Measurements from ENCODE around the gene NAPSA.

The NAPSA gene

DNA sequence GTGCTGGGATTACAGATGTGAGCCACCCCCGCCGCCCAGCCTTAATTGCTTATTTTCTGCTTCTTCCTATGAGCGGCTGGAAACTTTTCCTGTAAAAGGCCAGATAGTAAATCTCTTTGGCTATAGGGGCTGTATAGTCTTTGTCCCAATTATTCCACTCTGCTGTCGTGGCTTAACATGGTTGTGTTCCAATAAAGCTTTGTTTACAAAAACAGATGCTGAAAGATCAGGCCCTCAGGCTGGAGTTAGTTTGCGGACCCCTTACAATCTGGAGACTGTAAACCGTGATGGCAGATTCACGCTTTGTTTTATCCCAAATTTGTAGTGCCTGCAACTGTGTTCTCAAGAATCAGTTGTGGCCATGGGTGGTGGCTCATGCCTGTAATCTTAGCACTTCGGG, 47.0 kb downstream of the NAPSA start:
- Histone ChIP-seq H3K4me2 (ENCODE audit: low read length) (no peak overlapping the region), H3K9ac (ENCODE audit: low read depth, low read length) (no peak overlapping the region), H3K4me3 (ENCODE audit: low read length) (no peak overlapping the region), H3K4me1 (ENCODE audit: control insufficient read depth, insufficient read depth, low read length) (no peaks in the 10 kb centered on the region), H3K9me3 (replicated peaks; ENCODE audit: low read length) (no peaks in the 10 kb centered on the region), H3K27me3 (ENCODE audit: control insufficient read depth, insufficient read depth, low read length) (peaks cover 8% of the 10 kb centered on the region), H3K36me3 (ENCODE audit: insufficient read depth, low read length) (no peaks in the 10 kb centered on the region)

DNA sequence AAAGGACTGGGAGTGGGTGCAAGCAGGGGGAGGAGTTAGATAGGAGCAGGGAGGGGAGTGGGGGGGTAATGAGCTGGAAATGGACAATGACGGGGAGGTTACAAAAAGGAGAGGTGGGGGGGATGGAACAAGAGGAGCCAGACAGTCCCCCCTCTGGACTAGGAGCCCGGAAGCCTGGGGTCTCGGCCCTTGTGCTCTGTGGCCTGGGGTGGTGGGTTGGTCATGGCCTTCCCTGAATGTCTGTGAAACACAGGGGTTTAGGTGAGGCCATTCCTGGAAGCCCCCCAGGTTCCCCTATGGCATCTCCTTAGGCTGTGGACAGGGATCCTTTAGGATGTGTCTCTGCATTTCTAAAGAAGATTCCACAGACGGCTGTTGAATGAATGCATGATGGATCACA, 48.3 kb downstream of the NAPSA start:
- Histone ChIP-seq H3K27me3 (ENCODE audit: control insufficient read depth, insufficient read depth, low read length) (peaks cover 18% of the 10 kb centered on the region), H3K4me1 (ENCODE audit: control insufficient read depth, insufficient read depth, low read length) (no peaks in the 10 kb centered on the region), H3K4me3 (ENCODE audit: low read length) (no peak overlapping the region), H3K9ac (ENCODE audit: low read depth, low read length) (no peak overlapping the region), H3K9me3 (replicated peaks; ENCODE audit: low read length) (no peaks in the 10 kb centered on the region), H3K4me2 (ENCODE audit: low read length) (no peak overlapping the region), H3K36me3 (ENCODE audit: insufficient read depth, low read length) (no peaks in the 10 kb centered on the region)

DNA sequence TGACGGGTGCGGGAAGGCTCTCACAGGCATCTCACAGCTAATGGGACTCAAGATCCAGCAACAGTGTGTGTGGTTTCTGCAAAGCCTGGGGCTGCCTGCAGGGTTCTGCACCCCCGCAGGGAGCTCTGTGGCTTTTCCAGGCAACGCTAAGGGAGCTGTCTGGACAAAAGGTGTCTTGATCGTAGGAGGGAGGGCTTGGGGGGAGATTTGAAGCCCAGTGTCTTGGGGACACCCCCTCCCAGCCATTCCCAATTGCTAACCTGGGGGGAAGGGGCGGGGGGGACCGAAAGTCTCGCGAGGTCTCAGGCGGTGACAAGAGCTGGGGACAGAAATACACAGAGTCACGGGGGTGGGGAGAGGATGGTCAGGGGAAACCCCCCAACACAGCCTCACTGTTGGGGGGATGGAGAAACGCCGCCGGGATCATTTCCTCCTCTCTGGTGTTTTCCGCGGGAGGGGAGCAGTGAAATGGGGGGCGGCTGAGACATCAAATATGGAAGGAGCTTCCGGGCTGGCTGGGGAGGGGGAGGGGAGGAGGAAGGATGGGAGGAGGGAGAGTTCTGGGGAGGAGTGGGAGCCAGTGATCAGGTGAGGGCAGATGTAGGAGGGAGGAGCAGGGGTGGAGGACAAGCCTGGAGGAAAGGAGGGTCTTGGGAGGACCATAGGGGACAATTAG, 49.5 kb downstream of the NAPSA start:
- H3K4me2 ChIP-seq (ENCODE audit: low read length), result no peak overlapping the region
- no peak overlapping the region for H3K9ac ChIP-seq (ENCODE audit: low read depth, low read length)
- H3K36me3 ChIP-seq (ENCODE audit: insufficient read depth, low read length), result no peaks in the 10 kb centered on the region
- H3K4me3 ChIP-seq (ENCODE audit: low read length), result no peak overlapping the region
- no peaks in the 10 kb centered on the region for H3K9me3 ChIP-seq (replicated peaks; ENCODE audit: low read length)
- peaks cover 18% of the 10 kb centered on the region for H3K27me3 ChIP-seq (ENCODE audit: control insufficient read depth, insufficient read depth, low read length)
- H3K4me1 ChIP-seq (ENCODE audit: control insufficient read depth, insufficient read depth, low read length), result no peaks in the 10 kb centered on the region

GRCh38 chr19:50314724-50315708, 50.4 kb downstream of the NAPSA start:
- Histone ChIP-seq H3K4me3 (ENCODE audit: low read length) (no peak overlapping the region), H3K9me3 (replicated peaks; ENCODE audit: low read length) (no peaks in the 10 kb centered on the region), H3K36me3 (ENCODE audit: insufficient read depth, low read length) (no peaks in the 10 kb centered on the region), H3K4me2 (ENCODE audit: low read length) (no peak overlapping the region), H3K27me3 (ENCODE audit: control insufficient read depth, insufficient read depth, low read length) (peaks cover 23% of the 10 kb centered on the region), H3K9ac (ENCODE audit: low read depth, low read length) (no peak overlapping the region), H3K4me1 (ENCODE audit: control insufficient read depth, insufficient read depth, low read length) (no peaks in the 10 kb centered on the region)

DNA sequence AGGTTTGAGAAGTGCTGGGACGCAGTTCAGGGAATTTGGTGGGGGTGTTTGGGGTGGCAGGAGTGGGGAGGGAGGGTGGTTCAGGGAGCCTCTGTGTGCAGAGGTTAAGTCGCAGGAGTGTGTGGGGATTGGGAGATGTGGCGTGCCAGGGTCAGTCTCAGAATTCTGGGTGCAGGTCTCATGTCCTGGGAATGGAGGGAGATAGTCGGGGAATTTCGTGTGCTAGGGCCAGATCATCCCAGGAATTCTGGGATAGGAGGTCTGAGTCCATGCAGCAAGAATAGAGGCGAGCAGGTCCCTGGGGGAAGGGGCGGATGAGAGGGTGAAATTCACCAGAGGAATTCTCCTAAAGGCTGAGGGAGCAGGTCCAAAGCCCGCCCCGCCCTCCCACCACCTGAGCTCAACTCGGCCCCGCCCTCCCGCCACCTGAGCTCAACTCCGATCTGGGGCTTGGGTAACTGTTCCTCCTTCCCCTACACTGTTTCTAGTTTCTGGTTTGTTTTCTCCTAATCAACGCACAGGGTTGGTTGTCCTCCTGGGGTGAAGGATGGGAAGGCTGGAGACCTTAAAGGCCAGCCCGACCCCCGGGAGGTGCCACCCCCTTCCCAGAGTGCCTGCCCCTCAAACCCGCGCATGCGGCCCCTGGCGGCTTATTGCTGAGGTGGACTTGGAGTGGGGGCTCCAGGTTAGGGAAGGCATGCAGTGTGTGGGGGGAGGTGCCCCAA, 51.5 kb downstream of the NAPSA start:
- Histone ChIP-seq H3K9ac (ENCODE audit: low read depth, low read length) (no peak overlapping the region), H3K27me3 (ENCODE audit: control insufficient read depth, insufficient read depth, low read length) (peaks cover 23% of the 10 kb centered on the region), H3K4me3 (ENCODE audit: low read length) (no peak overlapping the region), H3K4me2 (ENCODE audit: low read length) (no peak overlapping the region), H3K36me3 (ENCODE audit: insufficient read depth, low read length) (no peaks in the 10 kb centered on the region), H3K4me1 (ENCODE audit: control insufficient read depth, insufficient read depth, low read length) (no peaks in the 10 kb centered on the region), H3K9me3 (replicated peaks; ENCODE audit: low read length) (no peaks in the 10 kb centered on the region)

GRCh38 chr19:50312967-50313811, 52.2 kb downstream of the NAPSA start:
- no peaks in the 10 kb centered on the region for H3K36me3 ChIP-seq (ENCODE audit: insufficient read depth, low read length)
- no peaks in the 10 kb centered on the region for H3K9me3 ChIP-seq (replicated peaks; ENCODE audit: low read length)
- H3K27me3 ChIP-seq (ENCODE audit: control insufficient read depth, insufficient read depth, low read length), result peaks cover 23% of the 10 kb centered on the region
- no peak overlapping the region for H3K9ac ChIP-seq (ENCODE audit: low read depth, low read length)
- no peak overlapping the region for H3K4me3 ChIP-seq (ENCODE audit: low read length)
- no peak overlapping the region for H3K4me2 ChIP-seq (ENCODE audit: low read length)
- no peaks in the 10 kb centered on the region for H3K4me1 ChIP-seq (ENCODE audit: control insufficient read depth, insufficient read depth, low read length)

- H3K4me1 ChIP-seq (ENCODE audit: control insufficient read depth, insufficient read depth, low read length), result no peaks in the 10 kb centered on the region
- H3K4me2 ChIP-seq (ENCODE audit: low read length), result no peak overlapping the region
- H3K4me3 ChIP-seq (ENCODE audit: low read length), result no peak overlapping the region
- H3K9me3 ChIP-seq (replicated peaks; ENCODE audit: low read length), result no peaks in the 10 kb centered on the region
- H3K27me3 ChIP-seq (ENCODE audit: control insufficient read depth, insufficient read depth, low read length), result peaks cover 23% of the 10 kb centered on the region
- no peak overlapping the region for H3K9ac ChIP-seq (ENCODE audit: low read depth, low read length)
- H3K36me3 ChIP-seq (ENCODE audit: insufficient read depth, low read length), result no peaks in the 10 kb centered on the region
Observed at GRCh38 chr19:50311723-50312635, 53.5 kb downstream of the NAPSA start.

GRCh38 chr19:50310759-50311465, 54.5 kb downstream of the NAPSA start:
- Histone ChIP-seq H3K36me3 (ENCODE audit: insufficient read depth, low read length) (no peaks in the 10 kb centered on the region), H3K27me3 (ENCODE audit: control insufficient read depth, insufficient read depth, low read length) (peaks cover 23% of the 10 kb centered on the region)

DNA sequence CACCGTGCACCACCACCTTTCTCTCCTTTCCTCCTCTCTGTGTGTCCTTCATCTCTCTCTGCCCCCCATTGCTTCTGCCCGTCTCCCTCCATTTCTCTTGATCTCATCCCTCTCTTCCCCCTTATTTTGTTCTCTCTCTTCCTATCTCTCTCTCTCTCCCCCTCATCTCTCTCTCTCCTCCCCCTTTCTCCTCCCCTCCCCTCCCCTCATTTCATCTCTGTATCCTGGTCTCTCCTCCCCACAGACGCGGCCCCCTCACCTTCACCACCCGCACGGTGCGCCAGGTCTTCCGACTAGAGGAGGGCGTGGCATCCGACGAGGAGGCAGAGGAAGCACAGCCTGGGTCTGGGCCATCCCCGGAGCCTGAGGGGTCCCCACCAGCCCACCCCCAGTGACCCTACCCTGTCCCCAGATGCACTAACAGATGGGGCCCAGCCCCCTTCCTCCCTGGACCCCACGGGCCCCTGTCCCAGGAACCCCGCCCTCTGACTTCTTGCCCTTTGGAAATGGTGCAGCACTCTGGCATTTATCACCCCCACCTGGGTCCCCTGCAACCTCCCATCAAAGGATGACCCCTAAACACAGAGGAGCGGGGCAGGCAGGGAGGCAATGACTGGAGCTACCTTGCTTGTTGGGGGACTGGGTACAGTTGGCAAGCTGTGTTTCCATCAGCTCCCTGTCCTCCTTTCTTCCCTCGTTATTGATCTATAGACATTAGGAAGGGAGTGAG, 55.9 kb downstream of the NAPSA start:
- no peak overlapping the region for H3K4me3 ChIP-seq (ENCODE audit: low read length)
- no peaks in the 10 kb centered on the region for H3K9me3 ChIP-seq (replicated peaks; ENCODE audit: low read length)
- no peaks in the 10 kb centered on the region for H3K36me3 ChIP-seq (ENCODE audit: insufficient read depth, low read length)
- H3K27me3 ChIP-seq (ENCODE audit: control insufficient read depth, insufficient read depth, low read length), result peaks cover 23% of the 10 kb centered on the region
- H3K4me1 ChIP-seq (ENCODE audit: control insufficient read depth, insufficient read depth, low read length), result no peaks in the 10 kb centered on the region
- H3K4me2 ChIP-seq (ENCODE audit: low read length), result no peak overlapping the region
- H3K9ac ChIP-seq (ENCODE audit: low read depth, low read length), result no peak overlapping the region

More at GRCh38 chr19:50310759-50311465, 54.5 kb downstream of the NAPSA start:
- Histone ChIP-seq H3K4me1 (ENCODE audit: control insufficient read depth, insufficient read depth, low read length) (no peaks in the 10 kb centered on the region), H3K9ac (ENCODE audit: low read depth, low read length) (no peak overlapping the region), H3K9me3 (replicated peaks; ENCODE audit: low read length) (no peaks in the 10 kb centered on the region), H3K4me3 (ENCODE audit: low read length) (no peak overlapping the region), H3K4me2 (ENCODE audit: low read length) (no peak overlapping the region)

All from skeletal muscle satellite cell (primary cell).